ENCODE data around the gene CDC42SE2. TPM values are rescaled to one million over a fixed set of nuclear protein-coding genes. Genes with fewer than 3 reads are reported as not detected.

Gene CDC42SE2
- total and polyA plus RNA-seq, 2 of the 4 experiments (the other 2 are of a cell fraction): 12.5 to 19.4 TPM

DNA sequence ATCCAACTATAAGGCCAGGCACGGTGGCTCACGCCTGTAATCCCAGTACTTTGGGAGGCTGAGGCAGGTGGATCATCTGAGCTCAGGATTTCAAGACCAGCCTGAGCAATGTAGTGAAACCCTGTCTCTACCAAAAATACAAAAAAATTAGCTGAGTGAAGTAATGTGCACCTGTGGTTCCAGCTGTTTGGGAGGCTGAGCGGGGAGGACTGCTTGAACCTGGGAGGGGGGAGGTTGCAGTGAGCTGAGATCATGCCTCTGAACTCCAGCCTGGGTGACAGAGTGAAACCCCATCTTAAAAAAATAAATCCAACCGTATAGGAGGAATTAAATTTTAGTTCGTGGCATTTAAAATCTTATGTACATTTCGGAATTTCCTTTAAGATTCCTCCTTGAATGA, 123.4 kb downstream of the CDC42SE2 start:
- no peak for TF ChIP-seq BHLHE40 (IDR thresholded peaks at IDR 0.05; ENCODE audit: low read depth, low read length)
- TF ChIP-seq MAFK (IDR thresholded peaks at IDR 0.05; ENCODE audit: low read depth, low read length): no peak
- no peak for TF ChIP-seq NFE2L2 (IDR thresholded peaks at IDR 0.05; ENCODE audit: low read depth, low read length)
- no peak for TF ChIP-seq POLR2A (IDR thresholded peaks at IDR 0.05; ENCODE audit: low read depth, low read length)
- TF ChIP-seq MXI1 (IDR thresholded peaks at IDR 0.05; ENCODE audit: borderline replicate concordance, low read depth, low read length): no peak
- no peak for TF ChIP-seq RCOR1 (IDR thresholded peaks at IDR 0.05; ENCODE audit: insufficient replicate concordance, low read length)
- Histone ChIP-seq H3K4me1 (ENCODE audit: control insufficient read depth, insufficient read depth, low read length) (peaks cover 3% of the 10 kb centered on the region; the same call in 1 of the 2 replicates), H3K23ac (ENCODE audit: low read depth, low read length) (no peak overlapping the region), H3K27ac (ENCODE audit: insufficient read depth, low read length) (no peak overlapping the region), H2AK5ac (ENCODE audit: low read depth, low read length) (no peak overlapping the region), H3K9ac (ENCODE audit: low read depth, low read length) (no peak overlapping the region), H2AFZ (replicated peaks; ENCODE audit: low read length, poor library complexity) (no peak overlapping the region), H3K4me3 (ENCODE audit: insufficient read depth, low read depth, low read length) (no peak overlapping the region), H3K9me1 (ENCODE audit: insufficient read depth, low read length) (peaks cover 3% of the 10 kb centered on the region; the same call in 1 of the 2 replicates), H3K56ac (ENCODE audit: extremely low read depth, insufficient read depth, low read length) (no peak overlapping the region), H2BK15ac (ENCODE audit: low read depth, low read length) (no peak overlapping the region), H4K5ac (ENCODE audit: low read depth, low read length) (no peak overlapping the region), H2BK20ac (ENCODE audit: low read depth, low read length) (no peak overlapping the region), H3K27me3 (ENCODE audit: control insufficient read depth, insufficient read depth, low read length) (no peaks in the 10 kb centered on the region), H4K91ac (ENCODE audit: insufficient read depth, low read depth, low read length) (no peak overlapping the region), H2BK120ac (ENCODE audit: low read depth, low read length) (no peak overlapping the region), H3K36me3 (ENCODE audit: control insufficient read depth, insufficient read depth, low read length) (peaks cover 10% of the 10 kb centered on the region), H3K14ac (replicated peaks; ENCODE audit: low read depth, low read length) (no peak overlapping the region), H2AK9ac (replicated peaks; ENCODE audit: low read depth, low read length, poor library complexity) (no peak overlapping the region), H2BK5ac (ENCODE audit: low read depth, low read length, poor library complexity, severe bottlenecking) (no peak overlapping the region), H3K9me3 (ENCODE audit: control insufficient read depth, insufficient read depth, low read length) (no peaks in the 10 kb centered on the region), H3K18ac (ENCODE audit: low read depth, low read length) (no peak overlapping the region), H4K20me1 (ENCODE audit: insufficient read depth, low read length) (peaks cover 3% of the 10 kb centered on the region; the same call in 1 of the 2 replicates), H3K79me1 (ENCODE audit: low read depth in 1 of 2, low read length in 2 of 2) (peaks cover 18 to 38% of the 10 kb centered on the region in 2 experiments), H3K4ac (ENCODE audit: low read depth, low read length) (no peak overlapping the region), H3K4me2 (ENCODE audit: low read depth, low read length) (no peak overlapping the region), H4K8ac (ENCODE audit: low read depth in 2 of 2, low read length in 2 of 2) (no peak overlapping the region)
- WGBS, 2 experiments (ENCODE audit: extremely low coverage in 2 of 2, insufficient read length in 1 of 2): no CpG with 5 or more reads among the region's 6 CpGs
- ChIA-PET CTCF (no interaction called here), POLR2A (ENCODE audit: unreplicated experiment) (no interaction called here)
- DNase-seq (no peak), ATAC-seq (ENCODE audit: low read depth) (no peak)
- dilution Hi-C loops (cut with HindIII; ENCODE audit: low sequenced_read_pairs, unreplicated experiment): no loop called here
- BruUV-seq (replicated peaks): no TSS peak
- in situ Hi-C loops (cut with MboI; ENCODE audit: low sequenced_read_pairs): loop anchor here (10.0 kb wide), 1 partner anchor 222 kb away; the partner anchor contains the start of gene HINT1
- intact Hi-C loops (cut with micrococcal nuclease): loop anchor here (5.0 kb wide), 1 partner anchor 225 kb away; no protein-coding TSS in a partner anchor
